HEK293 (cell line): ENCODE results near the gene RBBP7.

Experiments used
- KLF10 ChIP-seq: fragments of 450-650 bp; IDR thresholded peaks from 2 replicates; pipeline ENCODE4 v1.5.1; 2018; ENCODE audit warnings: missing biosample characterization, mild to moderate bottlenecking, missing genetic modification characterization
- KLF9 ChIP-seq: fragments of 450-650 bp; formaldehyde crosslinking; IDR thresholded peaks from 2 replicates; pipeline ENCODE4 v1.5.1; 2016; ENCODE audit warnings: missing biosample characterization, missing genetic modification characterization, low read depth
- OSR2 ChIP-seq: fragments of 450-650 bp; formaldehyde crosslinking; IDR thresholded peaks from 2 replicates; pipeline ENCODE4 v1.5.1; 2016; ENCODE audit warnings: missing biosample characterization, missing genetic modification characterization
- PRDM1 ChIP-seq: fragments of 450-650 bp; formaldehyde crosslinking; IDR thresholded peaks from 2 replicates; pipeline ENCODE4; 2016; ENCODE audit warnings: missing biosample characterization, missing genetic modification characterization
- TRIM28 ChIP-seq: IDR thresholded peaks from 2 replicates; pipeline ENCODE4 v1.6.1; 2011; ENCODE audit warnings: low read length, control low read depth, borderline replicate concordance
- ZBTB1 ChIP-seq: fragments of 450-650 bp; formaldehyde crosslinking; IDR thresholded peaks from 2 replicates; pipeline ENCODE4 v1.5.1; 2016; ENCODE audit warnings: missing biosample characterization, missing genetic modification characterization
- ZBTB20 ChIP-seq: fragments of 450-650 bp; formaldehyde crosslinking; IDR thresholded peaks from 2 replicates; pipeline ENCODE4 v1.5.1; 2016; ENCODE audit warnings: missing biosample characterization, missing genetic modification characterization
- ZFP3 ChIP-seq: fragments of 450-650 bp; formaldehyde crosslinking; IDR thresholded peaks from 2 replicates; pipeline ENCODE4 v1.5.1; 2016; ENCODE audit warnings: low read depth, missing biosample characterization, missing genetic modification characterization
- ZNF175 ChIP-seq: fragments of 450-650 bp; formaldehyde crosslinking; IDR thresholded peaks from 2 replicates; pipeline ENCODE4 v1.5.1; 2016; ENCODE audit warnings: missing biosample characterization, missing genetic modification characterization
- ZNF202 ChIP-seq: fragments of 450-650 bp; formaldehyde crosslinking; IDR thresholded peaks from 2 replicates; pipeline ENCODE4 v1.5.1; 2016; ENCODE audit warnings: missing biosample characterization, missing genetic modification characterization, borderline replicate concordance
- ZNF324 ChIP-seq: fragments of 450-650 bp; formaldehyde crosslinking; IDR thresholded peaks from 2 replicates; pipeline ENCODE4 v1.5.1; 2016; ENCODE audit warnings: missing biosample characterization, missing genetic modification characterization
- ZNF341 ChIP-seq: fragments of 450-650 bp; formaldehyde crosslinking; IDR thresholded peaks from 2 replicates; pipeline ENCODE4; 2016; ENCODE audit warnings: low read depth, missing biosample characterization, missing genetic modification characterization
- ZNF391 ChIP-seq: fragments of 450-650 bp; formaldehyde crosslinking; IDR thresholded peaks from 2 replicates; pipeline ENCODE4 v1.5.1; 2016; ENCODE audit warnings: low read depth, missing biosample characterization, missing genetic modification characterization, borderline replicate concordance
- ZNF473 ChIP-seq: fragments of 450-650 bp; formaldehyde crosslinking; IDR thresholded peaks from 2 replicates; pipeline ENCODE4 v1.5.1; 2017; ENCODE audit warnings: missing biosample characterization, missing genetic modification characterization
- ZNF549 ChIP-seq: fragments of 450-650 bp; IDR thresholded peaks from 2 replicates; pipeline ENCODE4 v1.5.1; 2018; ENCODE audit warnings: missing biosample characterization, missing genetic modification characterization, mild to moderate bottlenecking, inconsistent platforms, moderate library complexity
- ZNF600 ChIP-seq: fragments of 450-650 bp; formaldehyde crosslinking; IDR thresholded peaks from 2 replicates; pipeline ENCODE4 v1.5.1; 2016; ENCODE audit warnings: missing biosample characterization, missing genetic modification characterization
- ZNF610 ChIP-seq: fragments of 450-650 bp; formaldehyde crosslinking; IDR thresholded peaks from 2 replicates; pipeline ENCODE4 v1.5.1; 2016; ENCODE audit warnings: missing biosample characterization, missing genetic modification characterization, borderline replicate concordance
- ZNF629 ChIP-seq: fragments of 450-650 bp; formaldehyde crosslinking; IDR thresholded peaks from 2 replicates; pipeline ENCODE4 v1.5.1; 2017; ENCODE audit warnings: missing biosample characterization, missing genetic modification characterization
- ZNF654 ChIP-seq: fragments of 450-650 bp; formaldehyde crosslinking; IDR thresholded peaks from 2 replicates; pipeline ENCODE4 v1.5.1; 2016; ENCODE audit warnings: low read depth, missing biosample characterization, missing genetic modification characterization
- ZNF660 ChIP-seq: fragments of 450-650 bp; IDR thresholded peaks from 2 replicates; pipeline ENCODE4 v1.5.1; 2018; ENCODE audit warnings: missing biosample characterization, mild to moderate bottlenecking, missing genetic modification characterization
- ZNF791 ChIP-seq: fragments of 450-650 bp; formaldehyde crosslinking; IDR thresholded peaks from 2 replicates; pipeline ENCODE4 v1.5.1; 2016; ENCODE audit warnings: missing biosample characterization, missing genetic modification characterization
- ZSCAN23 ChIP-seq: fragments of 450-650 bp; formaldehyde crosslinking; IDR thresholded peaks from 2 replicates; pipeline ENCODE4 v1.5.1; 2016; ENCODE audit warnings: missing biosample characterization, missing genetic modification characterization
- TF ChIP-seq, protein P1 (sequence below): fragments of 450-650 bp; formaldehyde crosslinking; IDR thresholded peaks from 2 replicates; pipeline ENCODE4; 2016; ENCODE audit warnings: missing biosample characterization, missing genetic modification characterization
- TF ChIP-seq, protein P2 (sequence below): fragments of 450-650 bp; formaldehyde crosslinking; IDR thresholded peaks from 2 replicates; pipeline ENCODE4 v1.5.1; 2016; ENCODE audit warnings: missing biosample characterization, missing genetic modification characterization
- TF ChIP-seq, protein P3 (sequence below): fragments of 450-650 bp; formaldehyde crosslinking; IDR thresholded peaks from 2 replicates; pipeline ENCODE4 v1.5.1; 2016; ENCODE audit warnings: missing biosample characterization, missing genetic modification characterization
- TF ChIP-seq, protein P4 (sequence below): fragments of 450-650 bp; formaldehyde crosslinking; IDR thresholded peaks from 2 replicates; pipeline ENCODE4 v1.5.1; 2016; ENCODE audit warnings: missing biosample characterization, missing genetic modification characterization
- TF ChIP-seq, protein P5 (sequence below): fragments of 450-650 bp; formaldehyde crosslinking; IDR thresholded peaks from 2 replicates; pipeline ENCODE4 v1.5.1; 2017; ENCODE audit warnings: missing biosample characterization, mild to moderate bottlenecking, missing genetic modification characterization, moderate library complexity
- TF ChIP-seq, protein P6 (sequence below): fragments of 450-650 bp; formaldehyde crosslinking; IDR thresholded peaks from 2 replicates; pipeline ENCODE4 v1.5.1; 2016; ENCODE audit warnings: missing biosample characterization, missing genetic modification characterization
- TF ChIP-seq, protein P7 (sequence below): fragments of 450-650 bp; formaldehyde crosslinking; IDR thresholded peaks from 2 replicates; pipeline ENCODE4 v1.5.1; 2017; ENCODE audit warnings: missing biosample characterization, missing genetic modification characterization

RBBP7 gene

DNA sequence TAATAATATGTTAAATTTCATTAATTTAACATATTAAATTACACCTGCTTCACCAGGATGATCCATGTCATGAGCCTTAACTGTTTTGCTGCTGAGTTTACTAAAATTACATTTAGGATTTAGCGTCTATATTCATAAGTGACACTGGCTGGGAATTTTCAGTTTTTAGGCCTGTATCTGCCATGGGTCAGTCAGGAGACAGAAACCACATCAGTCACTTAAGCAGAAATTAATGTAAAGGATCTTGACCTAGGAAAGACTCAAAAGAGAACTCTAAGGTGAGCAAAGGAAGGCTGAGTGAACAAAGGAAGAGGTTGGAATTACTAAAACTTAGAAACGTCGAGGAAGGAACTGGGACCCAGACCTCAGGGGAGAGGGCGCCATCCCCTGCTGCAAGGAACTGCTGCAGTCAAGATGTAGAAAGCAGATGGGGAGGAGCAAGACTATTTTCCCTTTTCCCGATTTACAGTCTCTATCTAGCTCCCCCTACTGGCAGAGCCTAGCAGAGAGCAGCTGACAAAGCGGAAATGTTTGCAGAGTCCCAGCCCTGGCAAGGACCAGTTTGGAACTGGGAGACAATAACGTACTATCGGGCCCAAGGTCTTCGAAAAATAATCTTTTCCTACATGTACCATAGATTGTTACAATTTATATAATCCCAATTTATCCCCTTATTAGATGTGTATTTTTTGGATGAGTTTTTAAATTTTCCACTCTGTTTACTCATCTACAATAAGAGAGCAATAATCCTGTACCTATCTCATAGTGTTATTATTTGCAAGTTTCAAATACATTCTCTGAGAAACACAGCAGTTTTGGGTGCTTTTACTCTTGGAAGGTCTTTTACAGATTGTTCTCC lies 22.6 kb upstream of the RBBP7 start (continued):
- TF ChIP-seq ZNF600 (tag by site-specific recombination) (no peak), ZBTB1 (no peak), OSR2 (tag by site-specific recombination) (no peak), KLF10 (tag by site-specific recombination) (no peak), ZNF610 (tag by site-specific recombination) (no peak), ZNF549 (tag by site-specific recombination) (no peak), PRDM1 (peak; percentile 66), ZNF629 (tag by site-specific recombination) (no peak), ZBTB20 (tag by site-specific recombination) (no peak), ZNF791 (no peak), ZNF391 (tag by site-specific recombination) (no peak), ZNF654 (tag by site-specific recombination) (peak; percentile 61), ZNF660 (tag by site-specific recombination) (peak; percentile 66; the same call in 1 of the 2 replicates), ZSCAN23 (tag by site-specific recombination) (no peak), ZNF341 (tag by site-specific recombination) (peak; percentile 51; the same call in 1 of the 2 replicates), TRIM28 (0 out of 2 replicates have a peak, but pooled peaks have one; percentile 68), ZNF202 (tag by site-specific recombination) (no peak), ZFP3 (tag by site-specific recombination) (no peak), KLF9 (no peak), ZNF324 (no peak), ZNF473 (tag by site-specific recombination) (no peak), ZNF175 (tag by site-specific recombination) (no peak)
- TF ChIP-seq, protein P1, sequence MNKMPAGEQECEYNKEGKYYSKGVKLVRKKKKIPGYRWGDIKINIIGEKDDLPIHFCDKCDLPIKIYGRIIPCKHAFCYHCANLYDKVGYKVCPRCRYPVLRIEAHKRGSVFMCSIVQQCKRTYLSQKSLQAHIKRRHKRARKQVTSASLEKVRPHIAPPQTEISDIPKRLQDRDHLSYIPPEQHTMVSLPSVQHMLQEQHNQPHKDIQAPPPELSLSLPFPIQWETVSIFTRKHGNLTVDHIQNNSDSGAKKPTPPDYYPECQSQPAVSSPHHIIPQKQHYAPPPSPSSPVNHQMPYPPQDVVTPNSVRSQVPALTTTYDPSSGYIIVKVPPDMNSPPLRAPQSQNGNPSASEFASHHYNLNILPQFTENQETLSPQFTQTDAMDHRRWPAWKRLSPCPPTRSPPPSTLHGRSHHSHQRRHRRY (tag by site-specific recombination): no peak
- TF ChIP-seq, protein P2, sequence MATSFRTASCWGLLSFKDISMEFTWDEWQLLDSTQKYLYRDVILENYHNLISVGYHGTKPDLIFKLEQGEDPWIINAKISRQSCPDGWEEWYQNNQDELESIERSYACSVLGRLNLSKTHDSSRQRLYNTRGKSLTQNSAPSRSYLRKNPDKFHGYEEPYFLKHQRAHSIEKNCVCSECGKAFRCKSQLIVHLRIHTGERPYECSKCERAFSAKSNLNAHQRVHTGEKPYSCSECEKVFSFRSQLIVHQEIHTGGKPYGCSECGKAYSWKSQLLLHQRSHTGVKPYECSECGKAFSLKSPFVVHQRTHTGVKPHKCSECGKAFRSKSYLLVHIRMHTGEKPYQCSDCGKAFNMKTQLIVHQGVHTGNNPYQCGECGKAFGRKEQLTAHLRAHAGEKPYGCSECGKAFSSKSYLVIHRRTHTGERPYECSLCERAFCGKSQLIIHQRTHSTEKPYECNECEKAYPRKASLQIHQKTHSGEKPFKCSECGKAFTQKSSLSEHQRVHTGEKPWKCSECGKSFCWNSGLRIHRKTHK: no peak
- TF ChIP-seq, protein P3, sequence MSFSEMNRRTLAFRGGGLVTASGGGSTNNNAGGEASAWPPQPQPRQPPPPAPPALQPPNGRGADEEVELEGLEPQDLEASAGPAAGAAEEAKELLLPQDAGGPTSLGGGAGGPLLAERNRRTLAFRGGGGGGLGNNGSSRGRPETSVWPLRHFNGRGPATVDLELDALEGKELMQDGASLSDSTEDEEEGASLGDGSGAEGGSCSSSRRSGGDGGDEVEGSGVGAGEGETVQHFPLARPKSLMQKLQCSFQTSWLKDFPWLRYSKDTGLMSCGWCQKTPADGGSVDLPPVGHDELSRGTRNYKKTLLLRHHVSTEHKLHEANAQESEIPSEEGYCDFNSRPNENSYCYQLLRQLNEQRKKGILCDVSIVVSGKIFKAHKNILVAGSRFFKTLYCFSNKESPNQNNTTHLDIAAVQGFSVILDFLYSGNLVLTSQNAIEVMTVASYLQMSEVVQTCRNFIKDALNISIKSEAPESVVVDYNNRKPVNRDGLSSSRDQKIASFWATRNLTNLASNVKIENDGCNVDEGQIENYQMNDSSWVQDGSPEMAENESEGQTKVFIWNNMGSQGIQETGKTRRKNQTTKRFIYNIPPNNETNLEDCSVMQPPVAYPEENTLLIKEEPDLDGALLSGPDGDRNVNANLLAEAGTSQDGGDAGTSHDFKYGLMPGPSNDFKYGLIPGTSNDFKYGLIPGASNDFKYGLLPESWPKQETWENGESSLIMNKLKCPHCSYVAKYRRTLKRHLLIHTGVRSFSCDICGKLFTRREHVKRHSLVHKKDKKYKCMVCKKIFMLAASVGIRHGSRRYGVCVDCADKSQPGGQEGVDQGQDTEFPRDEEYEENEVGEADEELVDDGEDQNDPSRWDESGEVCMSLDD (tag by site-specific recombination): no peak
- TF ChIP-seq, protein P4, sequence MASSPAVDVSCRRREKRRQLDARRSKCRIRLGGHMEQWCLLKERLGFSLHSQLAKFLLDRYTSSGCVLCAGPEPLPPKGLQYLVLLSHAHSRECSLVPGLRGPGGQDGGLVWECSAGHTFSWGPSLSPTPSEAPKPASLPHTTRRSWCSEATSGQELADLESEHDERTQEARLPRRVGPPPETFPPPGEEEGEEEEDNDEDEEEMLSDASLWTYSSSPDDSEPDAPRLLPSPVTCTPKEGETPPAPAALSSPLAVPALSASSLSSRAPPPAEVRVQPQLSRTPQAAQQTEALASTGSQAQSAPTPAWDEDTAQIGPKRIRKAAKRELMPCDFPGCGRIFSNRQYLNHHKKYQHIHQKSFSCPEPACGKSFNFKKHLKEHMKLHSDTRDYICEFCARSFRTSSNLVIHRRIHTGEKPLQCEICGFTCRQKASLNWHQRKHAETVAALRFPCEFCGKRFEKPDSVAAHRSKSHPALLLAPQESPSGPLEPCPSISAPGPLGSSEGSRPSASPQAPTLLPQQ (tag by site-specific recombination): no peak
- TF ChIP-seq, protein P5, sequence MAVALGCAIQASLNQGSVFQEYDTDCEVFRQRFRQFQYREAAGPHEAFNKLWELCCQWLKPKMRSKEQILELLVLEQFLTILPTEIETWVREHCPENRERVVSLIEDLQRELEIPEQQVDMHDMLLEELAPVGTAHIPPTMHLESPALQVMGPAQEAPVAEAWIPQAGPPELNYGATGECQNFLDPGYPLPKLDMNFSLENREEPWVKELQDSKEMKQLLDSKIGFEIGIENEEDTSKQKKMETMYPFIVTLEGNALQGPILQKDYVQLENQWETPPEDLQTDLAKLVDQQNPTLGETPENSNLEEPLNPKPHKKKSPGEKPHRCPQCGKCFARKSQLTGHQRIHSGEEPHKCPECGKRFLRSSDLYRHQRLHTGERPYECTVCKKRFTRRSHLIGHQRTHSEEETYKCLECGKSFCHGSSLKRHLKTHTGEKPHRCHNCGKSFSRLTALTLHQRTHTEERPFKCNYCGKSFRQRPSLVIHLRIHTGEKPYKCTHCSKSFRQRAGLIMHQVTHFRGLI (tag by site-specific recombination): no peak
- TF ChIP-seq, protein P6, sequence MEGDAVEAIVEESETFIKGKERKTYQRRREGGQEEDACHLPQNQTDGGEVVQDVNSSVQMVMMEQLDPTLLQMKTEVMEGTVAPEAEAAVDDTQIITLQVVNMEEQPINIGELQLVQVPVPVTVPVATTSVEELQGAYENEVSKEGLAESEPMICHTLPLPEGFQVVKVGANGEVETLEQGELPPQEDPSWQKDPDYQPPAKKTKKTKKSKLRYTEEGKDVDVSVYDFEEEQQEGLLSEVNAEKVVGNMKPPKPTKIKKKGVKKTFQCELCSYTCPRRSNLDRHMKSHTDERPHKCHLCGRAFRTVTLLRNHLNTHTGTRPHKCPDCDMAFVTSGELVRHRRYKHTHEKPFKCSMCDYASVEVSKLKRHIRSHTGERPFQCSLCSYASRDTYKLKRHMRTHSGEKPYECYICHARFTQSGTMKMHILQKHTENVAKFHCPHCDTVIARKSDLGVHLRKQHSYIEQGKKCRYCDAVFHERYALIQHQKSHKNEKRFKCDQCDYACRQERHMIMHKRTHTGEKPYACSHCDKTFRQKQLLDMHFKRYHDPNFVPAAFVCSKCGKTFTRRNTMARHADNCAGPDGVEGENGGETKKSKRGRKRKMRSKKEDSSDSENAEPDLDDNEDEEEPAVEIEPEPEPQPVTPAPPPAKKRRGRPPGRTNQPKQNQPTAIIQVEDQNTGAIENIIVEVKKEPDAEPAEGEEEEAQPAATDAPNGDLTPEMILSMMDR (tag by site-specific recombination): peak; percentile 78
- TF ChIP-seq, protein P7, sequence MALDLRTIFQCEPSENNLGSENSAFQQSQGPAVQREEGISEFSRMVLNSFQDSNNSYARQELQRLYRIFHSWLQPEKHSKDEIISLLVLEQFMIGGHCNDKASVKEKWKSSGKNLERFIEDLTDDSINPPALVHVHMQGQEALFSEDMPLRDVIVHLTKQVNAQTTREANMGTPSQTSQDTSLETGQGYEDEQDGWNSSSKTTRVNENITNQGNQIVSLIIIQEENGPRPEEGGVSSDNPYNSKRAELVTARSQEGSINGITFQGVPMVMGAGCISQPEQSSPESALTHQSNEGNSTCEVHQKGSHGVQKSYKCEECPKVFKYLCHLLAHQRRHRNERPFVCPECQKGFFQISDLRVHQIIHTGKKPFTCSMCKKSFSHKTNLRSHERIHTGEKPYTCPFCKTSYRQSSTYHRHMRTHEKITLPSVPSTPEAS: no peak
